Globus pallidus (tissue), 1 donor: ENCODE results near the gene TMEM164.

Experiments used
- DNase-seq: peaks from one replicate; pipeline ENCODE4 v3.0.0-alpha.2; 2015; ENCODE audit warnings: low spot score

The TMEM164 gene

DNA sequence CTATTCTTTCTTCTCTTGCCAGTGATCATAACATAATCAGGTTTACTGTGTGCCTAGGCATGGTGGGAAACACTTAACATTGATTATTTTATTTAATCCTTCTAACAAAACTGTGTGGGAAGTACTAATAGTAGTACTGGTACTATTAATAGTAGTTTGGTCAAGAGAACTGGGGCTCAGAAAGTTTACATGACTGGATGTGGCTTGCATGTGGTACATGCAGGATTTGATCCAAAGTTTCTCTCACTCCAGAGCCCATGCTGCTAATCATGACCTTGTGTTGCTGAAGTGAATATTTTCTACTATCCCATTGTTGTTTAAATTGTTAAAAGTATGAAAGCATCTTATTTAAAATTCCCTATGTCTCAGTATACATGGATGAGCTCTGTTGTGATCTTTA, 78.4 kb downstream of the TMEM164 start:
- DNase-seq = no peak

GRCh38 chrX:110081740-110082139, 78.8 kb downstream of the TMEM164 start:
- no peak for DNase-seq

- DNase-seq = no peak
Measured at GRCh38 chrX:110082161-110082560, 79.2 kb downstream of the TMEM164 start.

GRCh38 chrX:110086162-110086915, 83.4 kb downstream of the TMEM164 start:
- DNase-seq = no peak

GRCh38 chrX:110086916-110087484, 84.1 kb downstream of the TMEM164 start:
- no peak for DNase-seq

GRCh38 chrX:110087485-110088356, 84.8 kb downstream of the TMEM164 start:
- no peak for DNase-seq

- DNase-seq = peak; percentile 33
Measured at GRCh38 chrX:110089656-110090403, 86.9 kb downstream of the TMEM164 start.

GRCh38 chrX:110097920-110098319, 95.0 kb downstream of the TMEM164 start:
- no peak for DNase-seq

DNA sequence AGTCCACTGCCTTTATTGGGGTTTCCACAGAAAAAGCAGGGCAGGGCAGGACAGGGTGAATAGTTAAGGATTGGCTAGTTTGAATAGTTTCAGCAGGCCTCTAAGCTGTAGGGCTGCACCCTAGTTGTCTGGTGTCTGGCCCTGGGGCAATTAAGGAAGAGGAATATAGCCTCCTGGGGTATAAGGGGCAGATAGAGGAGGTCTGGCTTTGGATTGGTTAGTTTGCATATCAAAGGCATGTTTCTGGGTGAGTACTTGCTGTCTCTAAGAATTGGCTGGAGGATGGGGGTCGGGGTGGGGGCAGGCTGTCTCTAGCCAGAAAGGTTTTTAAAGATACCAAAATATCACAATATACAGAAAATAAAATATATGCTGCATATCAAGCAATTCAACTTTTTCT, 100.4 kb downstream of the TMEM164 start:
- DNase-seq = no peak

DNA sequence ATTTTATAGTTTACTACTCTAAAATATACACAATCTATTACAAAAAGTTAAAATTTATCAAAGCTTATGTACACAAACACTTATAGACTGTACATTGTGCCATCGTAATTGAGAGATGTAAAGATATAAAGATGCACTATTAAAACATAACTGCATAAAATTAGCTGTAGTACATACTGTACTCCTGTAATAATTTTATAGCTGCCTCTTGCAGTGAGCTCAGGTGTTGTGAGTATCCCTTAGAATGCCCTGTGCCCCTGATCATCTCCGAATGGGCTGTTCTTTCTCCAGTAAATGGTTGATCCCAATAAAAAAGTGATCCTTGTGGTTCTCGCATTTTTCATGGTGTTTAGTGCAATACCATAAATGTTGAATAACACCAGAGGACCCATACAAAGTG, 101.2 kb downstream of the TMEM164 start:
- DNase-seq = no peak

- peak; percentile 14 for DNase-seq
Measured at GRCh38 chrX:110108381-110108821, 105.5 kb downstream of the TMEM164 start.

DNA sequence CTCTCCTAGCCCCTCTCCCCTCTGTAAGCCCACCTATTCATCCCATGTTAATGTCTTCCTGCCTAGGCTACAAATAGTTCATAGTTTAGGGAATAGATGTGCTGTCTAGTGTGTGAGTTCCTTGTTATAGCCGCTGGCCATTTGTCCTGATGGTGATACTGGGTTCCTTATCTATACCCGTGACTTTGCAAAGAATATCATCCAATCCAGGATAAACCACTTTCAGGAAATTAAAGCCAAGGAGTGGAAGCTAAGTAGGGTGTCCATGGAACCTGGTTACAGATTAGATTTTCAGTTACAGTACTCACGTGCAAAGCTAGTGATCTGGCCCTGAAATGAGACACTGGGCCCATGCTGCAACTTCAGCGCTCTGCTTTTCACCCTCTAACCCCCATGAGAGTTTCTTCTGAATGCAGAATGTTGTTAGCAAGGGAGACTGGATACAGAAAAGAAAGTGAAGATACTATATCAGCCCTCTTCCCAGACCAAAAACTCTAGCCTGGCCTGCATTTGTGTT, 111.4 kb downstream of the TMEM164 start:
- DNase-seq = no peak

GRCh38 chrX:110116066-110116980, 113.4 kb downstream of the TMEM164 start:
- no peak for DNase-seq

DNA sequence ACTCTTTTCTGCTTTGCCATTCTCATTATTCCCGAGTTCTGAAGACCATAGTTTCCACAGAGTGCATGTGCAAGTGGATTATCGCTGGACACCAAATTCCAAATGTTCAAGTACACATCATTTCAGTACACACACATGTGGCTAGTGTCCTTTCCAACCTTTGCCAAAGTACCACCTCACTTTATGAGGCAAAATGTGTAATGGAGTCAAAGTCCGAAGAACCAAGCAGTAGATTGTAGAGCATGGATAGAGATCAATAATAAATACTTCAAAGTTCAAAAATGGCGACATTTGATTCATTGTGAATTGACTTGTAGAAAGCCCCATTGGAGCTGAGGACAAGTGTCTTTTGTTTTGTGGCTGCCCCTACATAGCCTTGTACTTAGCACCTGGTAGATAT, 115.6 kb downstream of the TMEM164 start:
- DNase-seq = no peak

GRCh38 chrX:110119480-110119879, 116.6 kb downstream of the TMEM164 start:
- DNase-seq = no peak

- DNase-seq = no peak
Measured at GRCh38 chrX:110120025-110120424, 117.1 kb downstream of the TMEM164 start.

DNA sequence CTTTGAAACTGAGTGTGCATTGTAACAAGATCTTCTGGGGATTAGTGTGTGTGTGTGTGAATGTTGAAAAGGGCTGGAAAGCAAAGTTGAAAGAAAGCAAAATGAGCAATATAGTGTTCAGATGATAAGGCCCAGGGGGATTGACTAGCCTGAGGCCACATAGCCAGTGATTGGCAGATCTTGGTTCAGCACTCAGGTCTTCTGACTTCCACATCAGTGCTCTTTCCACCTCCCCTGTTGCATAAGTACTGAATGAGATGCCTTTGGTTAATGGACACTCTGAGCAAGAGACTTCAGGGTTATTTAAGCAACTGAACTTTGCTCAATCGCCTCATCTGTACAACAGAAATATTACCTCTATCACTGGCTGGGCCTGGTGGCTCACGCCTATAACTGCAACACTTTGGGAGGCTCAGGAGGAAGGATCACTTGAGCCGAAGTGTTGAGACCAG, 120.4 kb downstream of the TMEM164 start:
- DNase-seq = no peak

GRCh38 chrX:110125446-110126162, 122.7 kb downstream of the TMEM164 start:
- DNase-seq = no peak

- no peak for DNase-seq
Measured at GRCh38 chrX:110131031-110131430, 128.1 kb downstream of the TMEM164 start.
